Measurements from ENCODE around the gene ZNF805.
A peak's percentile ranks its signal among the peaks of the same experiment; 100 is the strongest.
"Not testable (repeated sequence)": the region's sequence is repeated elsewhere in the genome, so short reads cannot be mapped to it uniquely, and the experiment has no call there.

ZNF805 gene

GRCh38 chr19:57240311-57241090 lies at the start of gene ZNF805:
TSS of gene ZNF805 (plus strand) at chr19:57240632. CDS start at chr19:57240892, 260 bp downstream.
- DNase-seq, result peak; percentile 85 to 87

GRCh38 chr19:57191141-57192076 lies 49.0 kb upstream of the ZNF805 start, which contains the start of gene ZNF264:
TSS of gene ZNF264 (plus strand) at chr19:57191500. CDS start at chr19:57191914, 414 bp downstream.
- DNase-seq, result peak; percentile 72 to 84

DNA sequence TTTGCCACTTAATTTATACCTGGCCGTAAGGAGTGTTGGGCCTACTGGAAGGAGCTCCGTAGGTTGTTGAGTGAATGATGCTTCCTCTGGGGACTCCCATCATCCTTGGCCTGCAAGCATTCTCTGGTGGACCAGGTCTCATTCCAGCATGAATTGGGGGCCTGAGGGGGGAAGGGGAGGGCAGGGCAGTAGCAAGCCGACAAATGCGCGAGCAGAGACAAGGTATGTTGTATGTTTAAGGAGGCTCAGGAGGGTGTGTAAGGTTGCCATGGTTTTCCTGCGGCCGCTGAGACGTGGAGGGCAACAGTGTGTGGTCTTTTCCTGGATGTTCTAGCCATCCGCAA lies 48.4 kb upstream of the ZNF805 start:
- no peak for DNase-seq

- DNase-seq, result no peak
Measured at GRCh38 chr19:57192993-57193392, 47.4 kb upstream of the ZNF805 start.

GRCh38 chr19:57197874-57198273 lies 42.6 kb upstream of the ZNF805 start:
- not testable (repeated sequence) for DNase-seq

DNA sequence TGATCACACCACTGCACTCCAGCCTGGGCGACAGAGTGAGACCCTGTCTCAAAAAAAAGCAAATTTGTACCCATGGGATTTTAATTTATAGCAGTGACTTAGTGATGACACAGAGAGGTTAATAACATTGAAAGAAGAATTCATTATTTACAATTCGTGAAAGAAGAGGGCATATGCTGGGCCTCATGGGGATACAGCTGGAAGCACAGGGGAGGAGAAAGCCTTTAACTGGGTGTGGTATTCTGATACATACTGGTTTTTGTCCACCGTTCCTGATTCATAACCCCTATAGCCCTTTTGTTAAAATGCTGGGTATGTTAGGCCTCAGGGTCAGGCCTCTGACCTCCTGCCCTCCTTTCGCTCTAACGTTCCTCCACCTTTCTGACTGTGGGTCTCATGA lies 38.3 kb upstream of the ZNF805 start:
- no peak for DNase-seq

DNA sequence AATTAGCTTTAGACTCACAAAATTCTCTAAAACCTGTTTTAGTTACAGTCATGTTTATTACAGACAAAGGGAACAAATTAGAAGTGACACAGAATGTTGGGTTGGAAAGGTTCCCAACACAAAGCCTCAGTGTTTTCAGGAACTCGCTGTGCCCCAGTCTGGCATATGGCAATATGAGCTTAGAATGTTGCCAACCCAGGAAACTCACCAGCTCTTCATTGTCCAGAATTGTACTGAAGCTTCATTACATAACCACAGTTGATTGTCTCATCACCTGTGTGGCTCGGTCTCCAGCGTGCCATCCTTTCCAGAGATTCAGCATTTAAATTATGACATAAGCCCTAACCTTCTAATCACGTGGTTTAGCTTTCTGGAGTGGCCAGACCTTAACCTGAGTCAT lies 30.1 kb upstream of the ZNF805 start:
- DNase-seq, result no peak

DNA sequence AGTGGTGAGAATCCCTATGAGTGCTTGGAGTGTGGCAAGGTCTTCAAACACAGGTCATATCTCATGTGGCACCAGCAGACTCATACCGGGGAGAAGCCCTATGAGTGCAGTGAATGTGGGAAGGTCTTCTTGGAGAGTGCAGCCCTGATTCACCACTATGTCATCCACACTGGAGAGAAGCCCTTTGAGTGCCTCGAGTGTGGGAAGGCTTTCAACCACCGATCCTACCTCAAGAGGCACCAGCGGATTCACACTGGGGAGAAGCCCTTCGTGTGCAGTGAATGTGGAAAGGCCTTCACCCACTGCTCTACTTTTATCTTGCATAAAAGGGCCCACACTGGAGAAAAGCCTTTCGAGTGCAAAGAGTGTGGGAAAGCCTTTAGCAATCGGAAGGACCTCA lies 28.3 kb upstream of the ZNF805 start:
- no peak for DNase-seq

GRCh38 chr19:57227502-57227901 lies 12.9 kb upstream of the ZNF805 start:
- no peak for DNase-seq

GRCh38 chr19:57231686-57232085 lies 8.7 kb upstream of the ZNF805 start:
- DNase-seq, result no peak

GRCh38 chr19:57233207-57233606 lies 7.2 kb upstream of the ZNF805 start:
- no peak for DNase-seq

GRCh38 chr19:57239982-57240310 lies 486 bp upstream of the ZNF805 start:
- DNase-seq, result no peak

DNA sequence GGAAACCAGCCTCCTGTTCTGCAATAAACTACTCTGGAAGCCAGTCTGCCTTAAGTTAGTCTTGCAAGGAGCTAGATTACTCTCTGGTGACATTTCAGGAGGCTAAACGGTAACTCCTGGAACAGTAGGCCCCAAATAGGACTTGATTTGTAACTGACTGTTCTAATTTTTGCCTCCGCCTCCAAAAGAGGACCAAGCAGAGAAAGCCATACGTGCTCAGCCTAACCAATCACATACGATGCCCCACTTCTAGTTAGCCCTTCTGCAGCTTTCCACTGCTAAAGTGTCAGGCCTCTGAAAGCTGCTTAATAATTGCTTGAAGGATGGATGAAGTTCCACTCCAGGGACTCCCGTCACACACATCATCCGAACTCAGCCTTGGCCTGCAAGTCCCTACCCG lies 744 bp downstream of the ZNF805 start:
- DNase-seq, result no peak

DNA sequence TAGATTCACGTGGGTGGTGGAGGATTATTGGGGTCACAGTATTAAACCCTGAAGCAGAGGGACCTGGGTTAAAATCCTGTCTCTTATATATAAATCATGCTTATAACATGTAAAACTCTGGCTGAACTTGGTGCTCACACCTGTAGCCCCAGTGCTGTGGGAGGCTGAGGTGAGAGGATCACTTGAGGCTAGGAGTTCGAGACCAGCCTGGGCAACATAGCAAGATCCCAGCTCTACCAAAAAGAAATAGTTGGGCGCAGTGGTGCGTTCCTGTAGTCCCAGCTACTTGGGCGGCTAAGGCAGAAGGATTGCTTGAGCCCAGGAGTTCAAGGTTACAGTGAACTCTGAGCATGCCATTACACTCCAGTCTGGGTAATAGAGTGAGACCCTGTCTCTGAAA lies 2.4 kb downstream of the ZNF805 start:
- DNase-seq, result no peak

DNA sequence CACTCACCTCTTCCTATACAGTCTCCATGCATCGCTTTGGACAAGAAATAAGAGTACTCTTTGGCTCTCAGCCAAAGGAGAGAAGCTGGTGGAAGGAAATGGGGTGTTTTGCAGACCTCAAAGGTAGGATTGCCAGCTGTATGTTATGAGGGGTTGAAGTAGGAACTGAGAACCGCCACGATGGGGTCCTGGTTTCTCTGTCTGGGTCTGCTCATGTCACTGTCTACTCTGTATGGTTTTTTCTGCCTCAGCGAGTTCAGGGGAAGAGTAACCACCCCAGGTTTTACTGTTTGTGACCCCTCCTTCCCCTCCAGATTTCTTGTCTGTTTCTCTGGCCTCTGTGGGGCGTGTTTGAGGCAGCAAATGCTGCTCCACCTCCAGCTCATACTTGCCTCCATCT lies 4.1 kb downstream of the ZNF805 start:
- no peak for DNase-seq

- no peak for DNase-seq
Measured at GRCh38 chr19:57245066-57245465, 4.6 kb downstream of the ZNF805 start.

DNA sequence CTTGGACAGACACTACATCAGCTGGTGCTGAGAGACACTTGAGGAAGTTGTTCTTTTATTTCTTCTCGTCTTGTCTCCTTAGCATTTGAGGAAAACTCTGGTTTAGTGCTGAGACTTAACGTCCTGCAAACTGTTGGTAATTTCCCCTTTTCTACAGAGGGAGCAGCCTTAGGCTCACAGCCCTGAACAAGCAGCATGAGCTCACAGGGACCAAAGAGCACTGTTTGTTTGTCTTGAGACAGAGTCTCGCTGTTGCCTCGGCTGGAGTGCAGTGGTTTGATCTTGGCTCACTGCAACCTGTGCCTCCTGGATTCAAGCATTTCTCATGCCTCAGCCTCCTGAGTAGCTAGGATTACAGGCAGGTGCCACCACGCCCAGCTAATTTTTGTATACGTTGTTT lies 5.5 kb downstream of the ZNF805 start:
- no peak for DNase-seq

DNA sequence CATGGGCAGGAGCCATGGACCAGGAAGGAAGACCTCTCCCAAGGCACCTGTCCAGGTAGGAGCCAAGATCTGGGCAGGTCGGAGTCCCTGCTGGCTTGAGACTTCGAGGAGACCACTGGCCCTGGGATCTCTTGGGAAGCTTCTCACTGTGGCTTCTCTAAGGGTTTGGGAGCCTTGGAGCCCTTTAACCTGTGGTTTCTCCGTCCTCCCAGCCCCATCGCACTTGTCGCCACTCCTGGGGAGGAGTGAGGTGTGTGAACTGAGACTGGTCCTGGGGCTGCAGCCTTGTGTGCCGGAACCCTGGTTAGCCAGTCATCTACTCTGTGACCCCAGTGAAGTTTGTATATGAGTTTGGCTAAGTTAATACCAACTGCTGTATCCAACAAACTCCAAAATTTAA lies 8.2 kb downstream of the ZNF805 start:
- DNase-seq, result no peak

- DNase-seq, result no peak
Measured at GRCh38 chr19:57249329-57249728, 8.9 kb downstream of the ZNF805 start.

DNA sequence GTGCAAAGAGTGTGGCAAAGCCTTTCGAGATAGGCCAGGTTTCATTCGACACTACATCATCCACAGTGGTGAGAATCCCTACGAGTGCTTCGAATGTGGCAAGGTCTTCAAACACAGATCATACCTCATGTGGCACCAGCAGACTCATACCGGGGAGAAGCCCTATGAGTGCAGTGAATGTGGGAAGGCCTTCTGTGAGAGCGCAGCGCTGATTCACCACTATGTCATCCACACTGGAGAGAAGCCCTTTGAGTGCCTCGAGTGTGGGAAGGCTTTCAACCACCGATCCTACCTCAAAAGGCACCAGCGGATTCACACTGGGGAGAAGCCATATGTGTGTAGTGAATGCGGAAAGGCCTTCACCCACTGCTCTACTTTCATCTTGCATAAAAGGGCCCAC lies 13.3 kb downstream of the ZNF805 start:
- not testable (repeated sequence) for DNase-seq

- no peak for DNase-seq
Measured at GRCh38 chr19:57262044-57262443, 21.6 kb downstream of the ZNF805 start.

- DNase-seq, result no peak
Measured at GRCh38 chr19:57263244-57263741, 22.9 kb downstream of the ZNF805 start.

DNA sequence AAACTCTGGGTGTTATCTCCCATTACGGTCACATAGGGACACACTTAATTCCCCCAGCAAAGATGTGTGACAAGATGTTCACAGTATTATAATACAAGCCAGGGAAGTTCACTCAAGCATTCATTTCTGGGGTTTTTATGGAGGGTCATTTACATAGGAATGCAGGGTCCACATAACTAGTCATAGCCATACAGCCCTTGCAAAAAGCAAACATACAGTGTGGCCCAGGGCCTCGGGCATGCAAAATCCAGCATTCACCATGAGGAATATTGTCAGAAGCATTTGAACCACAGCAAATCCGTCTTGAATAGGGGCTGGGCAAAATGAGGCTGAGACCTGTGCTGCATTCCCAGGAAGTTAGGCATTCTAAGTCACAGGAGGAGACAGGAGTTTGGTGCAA lies 26.9 kb downstream of the ZNF805 start:
- no peak for DNase-seq
